ENCODE measurements around the gene CTDSPL2. TPM values are rescaled to one million over a fixed set of nuclear protein-coding genes. Genes with fewer than 3 reads are reported as not detected.
"Not testable (repeated sequence)": the region's sequence is repeated elsewhere in the genome, so short reads cannot be mapped to it uniquely, and the experiment has no call there.

Gene CTDSPL2
- total RNA-seq, 3 donors from 2014 or later (not counting 1 experiment from before 2014, with no cell fraction given), result 89.5 to 108 (median 96.5) TPM

DNA sequence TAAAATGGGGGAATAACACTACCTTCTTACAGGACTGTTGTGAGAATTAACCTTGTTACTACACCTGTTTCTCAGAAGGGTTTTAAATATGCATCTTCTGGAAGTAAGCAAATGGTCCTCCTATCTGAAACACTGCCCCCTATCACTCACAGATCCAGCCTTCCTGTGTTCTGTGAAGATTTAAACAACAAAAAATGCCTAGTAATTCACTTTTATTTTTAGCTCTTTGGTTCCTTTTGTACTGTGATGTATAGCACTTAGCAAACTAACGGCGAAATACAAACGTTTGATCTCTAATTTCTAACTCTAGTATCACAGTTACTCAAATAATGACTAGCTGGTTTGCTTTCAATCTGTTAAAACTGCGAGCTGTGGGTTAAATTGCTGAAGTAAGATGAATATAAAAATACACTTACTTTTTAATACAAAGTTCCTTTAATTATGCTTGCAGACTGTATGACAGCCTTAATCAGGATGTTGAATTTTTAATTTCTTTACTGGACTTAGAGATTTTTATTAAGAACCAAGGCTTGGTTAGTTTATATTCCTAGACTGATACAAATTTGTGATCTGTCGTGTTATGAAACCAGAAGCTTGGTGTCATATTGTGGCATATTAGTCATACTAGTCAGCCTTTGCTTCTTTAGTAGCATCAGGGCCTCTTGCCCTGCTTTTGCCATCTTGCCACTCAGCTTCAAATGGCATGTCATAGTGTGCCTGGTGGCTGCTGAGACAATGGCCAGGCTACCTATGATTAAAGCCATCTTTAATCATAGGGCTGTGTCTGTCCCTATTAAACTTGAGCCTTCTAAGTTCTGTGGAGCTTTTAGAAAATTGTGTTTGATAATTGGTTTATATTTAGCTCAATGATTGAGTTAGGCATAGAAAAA lies 118.7 kb downstream of the CTDSPL2 start:
- H3K27me3 Mint-ChIP-seq (ENCODE audit: low read depth in 2 of 2), result no peaks in the 10 kb centered on the region
- peak overlapping the region; percentile 34 for H3K27ac ChIP-seq (ENCODE audit: low read length)

DNA sequence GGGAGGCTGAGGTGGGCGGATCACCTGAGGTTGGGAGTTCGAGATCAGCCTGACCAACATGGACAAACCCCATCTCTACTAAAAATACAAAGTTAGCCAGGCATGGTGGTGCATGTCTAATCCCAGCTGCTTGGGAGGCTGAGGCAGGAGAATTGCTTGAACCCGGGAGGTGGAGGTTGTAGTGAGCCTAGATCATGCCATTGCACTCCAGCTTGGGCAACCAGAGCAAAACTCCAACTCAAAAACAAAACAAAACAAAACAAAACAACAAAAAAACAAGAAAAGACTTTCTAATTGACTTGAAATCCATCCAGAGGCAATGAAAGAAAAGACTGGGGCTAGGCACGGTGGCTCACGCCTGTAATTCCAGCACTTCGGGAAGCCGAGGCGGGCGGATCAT lies 121.7 kb downstream of the CTDSPL2 start:
- H3K4me3 Mint-ChIP-seq; H3K4me3 ChIP-seq (ENCODE audit: low read length); H3K4me1 ChIP-seq (ENCODE audit: control insufficient read depth, insufficient read depth, low read length); intact Hi-C loops (cut with micrococcal nuclease); ATAC-seq; H3K27ac ChIP-seq (ENCODE audit: low read length); H3K9me3 Mint-ChIP-seq; H3K27me3 Mint-ChIP-seq (ENCODE audit: low read depth in 2 of 2); H3K27ac Mint-ChIP-seq; H3K27me3 ChIP-seq (ENCODE audit: control insufficient read depth, insufficient read depth, low read length); DNase-seq; H3K36me3 Mint-ChIP-seq; H3K9me3 ChIP-seq (ENCODE audit: control insufficient read depth, insufficient read depth, low read length): not testable (repeated sequence)
- peaks cover 24% of the 10 kb centered on the region for H3K36me3 ChIP-seq (ENCODE audit: control insufficient read depth, insufficient read depth, low read length)
- 97% methylated on average over 7 of the region's 9 CpGs for WGBS (ENCODE audit: insufficient coverage)
- peaks cover 28 to 31% of the 10 kb centered on the region in 2 donors for H3K4me1 Mint-ChIP-seq

More for the DNA sequence above, 118.7 kb downstream of the CTDSPL2 start:
- WGBS (ENCODE audit: insufficient coverage), result 28% methylated on average over 1 of the region's 5 CpGs
- H3K9me3 Mint-ChIP-seq, result no peaks in the 10 kb centered on the region
- H3K36me3 ChIP-seq (ENCODE audit: control insufficient read depth, insufficient read depth, low read length), result peaks cover 13% of the 10 kb centered on the region
- TF ChIP-seq, protein P1, sequence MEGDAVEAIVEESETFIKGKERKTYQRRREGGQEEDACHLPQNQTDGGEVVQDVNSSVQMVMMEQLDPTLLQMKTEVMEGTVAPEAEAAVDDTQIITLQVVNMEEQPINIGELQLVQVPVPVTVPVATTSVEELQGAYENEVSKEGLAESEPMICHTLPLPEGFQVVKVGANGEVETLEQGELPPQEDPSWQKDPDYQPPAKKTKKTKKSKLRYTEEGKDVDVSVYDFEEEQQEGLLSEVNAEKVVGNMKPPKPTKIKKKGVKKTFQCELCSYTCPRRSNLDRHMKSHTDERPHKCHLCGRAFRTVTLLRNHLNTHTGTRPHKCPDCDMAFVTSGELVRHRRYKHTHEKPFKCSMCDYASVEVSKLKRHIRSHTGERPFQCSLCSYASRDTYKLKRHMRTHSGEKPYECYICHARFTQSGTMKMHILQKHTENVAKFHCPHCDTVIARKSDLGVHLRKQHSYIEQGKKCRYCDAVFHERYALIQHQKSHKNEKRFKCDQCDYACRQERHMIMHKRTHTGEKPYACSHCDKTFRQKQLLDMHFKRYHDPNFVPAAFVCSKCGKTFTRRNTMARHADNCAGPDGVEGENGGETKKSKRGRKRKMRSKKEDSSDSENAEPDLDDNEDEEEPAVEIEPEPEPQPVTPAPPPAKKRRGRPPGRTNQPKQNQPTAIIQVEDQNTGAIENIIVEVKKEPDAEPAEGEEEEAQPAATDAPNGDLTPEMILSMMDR (IDR thresholded peaks at IDR 0.05), result peak; percentile 42
- peak overlapping the region; percentile 11 for H3K4me3 Mint-ChIP-seq
- intact Hi-C loops (cut with micrococcal nuclease), result no loop called here
- DNase-seq, result peak in 1 of 2 donors; percentile 55
- H3K9me3 ChIP-seq (ENCODE audit: control insufficient read depth, insufficient read depth, low read length), result no peaks in the 10 kb centered on the region
- no peak overlapping the region for H3K4me3 ChIP-seq (ENCODE audit: low read length)
- ATAC-seq, result peak; percentile 74 to 85 (median 84)
- peak overlapping the region; percentile 79 to 85 for H3K27ac Mint-ChIP-seq
- H3K36me3 Mint-ChIP-seq, result peaks cover 8% of the 10 kb centered on the region
- peaks cover 53 to 55% of the 10 kb centered on the region in 2 donors for H3K4me1 Mint-ChIP-seq
- H3K27me3 ChIP-seq (ENCODE audit: control insufficient read depth, insufficient read depth, low read length), result no peaks in the 10 kb centered on the region
- peaks cover 7% of the 10 kb centered on the region for H3K4me1 ChIP-seq (ENCODE audit: control insufficient read depth, insufficient read depth, low read length)

DNA sequence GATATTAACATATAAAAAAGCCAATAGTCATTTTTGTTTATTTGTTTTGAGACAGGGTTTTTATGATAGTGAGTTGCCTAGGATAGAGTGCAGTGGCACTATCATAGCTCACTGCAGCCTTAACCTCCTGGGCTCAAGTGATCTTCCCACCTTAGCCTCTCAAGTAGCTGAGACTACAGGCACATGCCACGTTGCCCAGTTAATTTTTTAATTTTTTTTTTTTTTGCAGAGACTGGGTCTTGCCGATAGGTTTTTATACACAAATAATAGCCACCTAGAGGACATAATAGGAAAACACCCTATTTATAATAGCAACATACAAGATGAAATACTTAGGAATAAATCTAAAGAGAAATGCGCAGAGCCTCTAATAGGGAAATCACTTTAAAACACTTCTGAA lies 122.8 kb downstream of the CTDSPL2 start:
- ATAC-seq, result peak; percentile 41 to 56 (median 52)
- H3K4me1 ChIP-seq (ENCODE audit: control insufficient read depth, insufficient read depth, low read length), result peaks cover 7% of the 10 kb centered on the region
- H3K9me3 ChIP-seq (ENCODE audit: control insufficient read depth, insufficient read depth, low read length), result no peaks in the 10 kb centered on the region
- intact Hi-C loops (cut with micrococcal nuclease), result no loop called here
- Mint-ChIP-seq H3K27ac (peak overlapping the region; percentile 38 to 57), H3K9me3 (no peaks in the 10 kb centered on the region), H3K4me3 (no peak overlapping the region), H3K4me1 (peaks cover 28 to 36% of the 10 kb centered on the region in 2 donors), H3K36me3 (no peaks in the 10 kb centered on the region), H3K27me3 (ENCODE audit: low read depth in 2 of 2) (no peaks in the 10 kb centered on the region)
- H3K27me3 ChIP-seq (ENCODE audit: control insufficient read depth, insufficient read depth, low read length), result no peaks in the 10 kb centered on the region
- TF ChIP-seq, protein P1 (IDR thresholded peaks at IDR 0.05), result peak; percentile 40
- peak in 1 of 2 donors; percentile 38 for DNase-seq
- H3K36me3 ChIP-seq (ENCODE audit: control insufficient read depth, insufficient read depth, low read length), result peaks cover 34% of the 10 kb centered on the region
- WGBS (ENCODE audit: insufficient coverage), result no CpG with 5 or more reads among the region's 3 CpGs
- H3K4me3 ChIP-seq (ENCODE audit: low read length), result no peak overlapping the region
- H3K27ac ChIP-seq (ENCODE audit: low read length), result no peak overlapping the region

DNA sequence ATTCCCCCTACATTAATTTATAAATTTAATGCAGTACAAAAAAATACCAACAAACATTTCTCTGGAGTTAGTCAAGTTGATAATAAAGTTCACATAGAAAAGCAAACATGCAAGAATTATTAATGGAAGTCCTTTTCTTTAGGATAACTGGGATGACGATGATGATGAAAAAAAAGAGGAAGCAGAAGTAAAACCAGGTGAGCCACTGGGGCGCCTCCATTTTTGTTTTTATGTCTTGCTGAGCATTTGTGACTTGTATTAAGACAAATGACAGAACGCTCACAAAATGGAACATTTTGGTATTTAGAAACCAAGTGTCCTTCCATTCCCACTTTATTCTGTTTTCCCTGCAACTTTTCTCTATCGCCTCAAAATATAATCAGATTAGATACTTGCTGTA lies 123.3 kb downstream of the CTDSPL2 start:
- no peaks in the 10 kb centered on the region for H3K9me3 ChIP-seq (ENCODE audit: control insufficient read depth, insufficient read depth, low read length)
- no peak overlapping the region for H3K4me3 Mint-ChIP-seq
- no peak for ATAC-seq
- intact Hi-C loops (cut with micrococcal nuclease), result no loop called here
- no peak overlapping the region for H3K4me3 ChIP-seq (ENCODE audit: low read length)
- TF ChIP-seq, protein P1 (IDR thresholded peaks at IDR 0.05), result no peak
- no peaks in the 10 kb centered on the region for H3K9me3 Mint-ChIP-seq
- peak overlapping the region; percentile 38 to 57 for H3K27ac Mint-ChIP-seq
- no peaks in the 10 kb centered on the region for H3K36me3 Mint-ChIP-seq
- 88% methylated on average over 3 of the region's 4 CpGs for WGBS (ENCODE audit: insufficient coverage)
- DNase-seq, result no peak
- no peaks in the 10 kb centered on the region for H3K27me3 ChIP-seq (ENCODE audit: control insufficient read depth, insufficient read depth, low read length)
- peaks cover 39% of the 10 kb centered on the region for H3K36me3 ChIP-seq (ENCODE audit: control insufficient read depth, insufficient read depth, low read length)
- H3K4me1 Mint-ChIP-seq, result peaks cover 26 to 35% of the 10 kb centered on the region in 2 donors
- H3K4me1 ChIP-seq (ENCODE audit: control insufficient read depth, insufficient read depth, low read length), result peaks cover 7% of the 10 kb centered on the region
- no peak overlapping the region for H3K27ac ChIP-seq (ENCODE audit: low read length)
- no peaks in the 10 kb centered on the region for H3K27me3 Mint-ChIP-seq (ENCODE audit: low read depth in 2 of 2)

All from natural killer cell (primary cell).